HG02571 (cell line): Measurements from ENCODE around the gene TMEM213.

Experiments
- ATAC-seq: cut with Tn5 transposase; IDR thresholded peaks from one replicate; pipeline ENCODE4 v1.9.1; 2021; ENCODE audit warnings: mild to moderate bottlenecking, moderate library complexity; ENCODE audit not compliant: unreplicated experiment

TMEM213 gene, protein sequence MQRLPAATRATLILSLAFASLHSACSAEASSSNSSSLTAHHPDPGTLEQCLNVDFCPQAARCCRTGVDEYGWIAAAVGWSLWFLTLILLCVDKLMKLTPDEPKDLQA

DNA sequence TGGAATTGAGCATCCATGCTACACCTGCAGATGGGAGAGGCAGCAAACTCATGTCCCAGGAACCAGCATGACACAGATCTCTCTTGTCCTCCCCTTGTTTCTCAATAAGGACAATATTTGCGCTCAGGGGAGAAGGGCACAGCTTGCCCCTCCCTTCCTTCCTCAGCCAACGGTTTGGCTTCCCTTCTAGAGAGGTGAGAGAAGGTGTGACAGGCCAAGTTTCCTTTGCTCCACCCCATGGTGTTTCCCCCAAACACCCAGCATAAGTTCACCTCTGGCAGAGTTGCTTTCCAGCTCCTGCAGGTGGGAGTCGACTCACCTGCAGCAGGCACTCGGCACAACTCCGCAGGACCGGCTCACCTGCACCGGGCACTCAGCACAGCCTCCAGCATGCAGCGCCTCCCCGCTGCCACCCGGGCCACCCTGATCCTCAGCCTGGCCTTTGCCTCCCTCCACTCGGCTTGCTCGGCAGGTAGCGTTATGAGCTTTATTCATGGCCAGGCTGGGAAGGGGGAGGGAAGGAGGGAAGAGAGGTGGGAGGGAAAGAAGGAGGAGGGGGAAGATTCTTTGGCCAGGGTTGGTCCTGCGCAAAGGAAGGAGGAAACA lies at the start of gene TMEM213, which contains the start of gene ATP6V0A4:
Gene TMEM213, plus strand, starts transcription at position 280 of the 606 bp plus-strand sequence. Its CDS starts 111 bp downstream, at position 391.
Gene ATP6V0A4, minus strand, starts transcription at position 482 of the 606 bp plus-strand sequence. CDS start 26,949 bp downstream, outside the sequence.
- no peak for ATAC-seq

DNA sequence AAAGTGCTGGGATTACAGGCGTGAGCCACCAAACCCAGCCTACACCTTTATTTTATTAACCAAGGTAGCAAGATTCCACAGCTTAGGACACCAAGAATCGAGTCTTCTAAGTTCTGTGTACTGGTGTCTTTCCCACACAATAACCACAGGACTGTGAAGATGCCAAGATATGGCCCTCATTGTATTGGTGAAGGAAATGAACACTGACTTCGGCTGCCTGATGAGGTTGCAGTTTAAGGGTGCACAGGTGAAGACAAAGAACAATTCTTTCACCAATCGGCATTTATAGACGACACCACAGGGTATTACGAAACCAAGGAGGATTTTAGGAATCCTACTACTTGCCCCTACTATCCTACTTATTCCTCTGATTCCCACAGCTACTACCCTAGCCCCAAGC lies 49.1 kb upstream of the TMEM213 start:
- no peak for ATAC-seq

DNA sequence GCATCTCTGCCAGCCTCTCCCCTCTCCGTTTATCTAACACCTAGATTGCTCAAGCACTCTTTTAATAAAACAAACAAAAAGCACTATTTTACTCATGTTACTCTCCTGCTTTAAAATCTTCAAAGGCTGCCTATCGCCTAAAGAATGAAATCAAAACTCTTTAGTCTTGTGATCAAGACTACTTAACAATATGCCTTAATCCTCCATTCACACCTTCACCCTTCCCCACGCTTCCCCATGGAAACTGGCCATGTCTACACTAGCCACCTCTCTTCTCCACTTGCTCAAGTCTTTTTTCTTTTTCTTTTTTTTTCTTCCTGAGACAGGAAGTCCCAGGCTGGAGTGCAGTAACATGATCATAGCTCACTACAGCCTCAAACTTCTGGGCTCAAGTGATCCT lies 47.8 kb upstream of the TMEM213 start:
- ATAC-seq, result no peak

DNA sequence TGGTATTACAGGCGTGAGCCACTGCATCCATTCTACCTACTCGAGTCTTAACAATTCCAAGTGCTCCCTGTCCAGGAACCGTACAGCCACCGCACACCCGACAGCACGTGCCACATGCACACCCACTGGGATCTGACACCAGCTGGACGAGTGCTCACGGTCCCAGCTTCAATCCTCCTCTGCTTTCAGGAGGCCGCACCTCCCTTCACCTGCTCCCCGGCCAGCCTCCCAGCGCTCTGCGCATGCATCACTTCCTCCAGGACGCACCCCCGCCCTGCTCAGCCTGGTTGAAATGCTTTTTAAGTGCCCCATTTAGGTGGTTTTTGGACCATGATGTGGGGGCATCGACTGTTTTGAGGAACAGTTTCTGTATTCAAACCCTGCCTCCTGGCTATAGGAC lies 47.3 kb upstream of the TMEM213 start:
- no peak for ATAC-seq

DNA sequence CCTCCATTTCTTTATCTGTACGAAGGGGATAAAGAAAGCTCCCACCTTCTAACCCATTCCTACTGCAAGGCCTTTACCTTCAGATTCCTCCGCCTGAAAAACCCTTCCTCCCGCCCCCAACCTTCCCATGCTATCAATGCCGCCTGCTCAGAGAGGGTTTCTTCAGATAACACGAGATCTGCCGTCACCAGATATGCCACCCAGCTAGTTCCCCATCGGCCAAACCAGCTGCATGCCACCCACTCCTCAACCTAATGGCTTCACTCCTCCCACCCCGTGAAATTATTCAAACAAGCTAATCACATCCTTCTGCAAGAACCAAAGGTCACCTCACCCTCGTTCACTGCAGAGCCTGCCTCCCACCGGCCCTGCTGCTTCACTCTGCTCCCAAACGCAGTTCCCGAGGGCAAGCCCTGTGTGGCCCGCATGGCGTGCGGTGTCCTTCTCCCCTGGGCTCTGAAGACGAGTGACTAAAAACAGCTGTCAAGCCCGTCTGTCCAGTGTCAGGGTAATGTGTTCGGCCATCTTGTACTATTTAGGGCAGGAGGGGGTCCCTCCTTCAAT lies 46.8 kb upstream of the TMEM213 start:
- ATAC-seq, result no peak

DNA sequence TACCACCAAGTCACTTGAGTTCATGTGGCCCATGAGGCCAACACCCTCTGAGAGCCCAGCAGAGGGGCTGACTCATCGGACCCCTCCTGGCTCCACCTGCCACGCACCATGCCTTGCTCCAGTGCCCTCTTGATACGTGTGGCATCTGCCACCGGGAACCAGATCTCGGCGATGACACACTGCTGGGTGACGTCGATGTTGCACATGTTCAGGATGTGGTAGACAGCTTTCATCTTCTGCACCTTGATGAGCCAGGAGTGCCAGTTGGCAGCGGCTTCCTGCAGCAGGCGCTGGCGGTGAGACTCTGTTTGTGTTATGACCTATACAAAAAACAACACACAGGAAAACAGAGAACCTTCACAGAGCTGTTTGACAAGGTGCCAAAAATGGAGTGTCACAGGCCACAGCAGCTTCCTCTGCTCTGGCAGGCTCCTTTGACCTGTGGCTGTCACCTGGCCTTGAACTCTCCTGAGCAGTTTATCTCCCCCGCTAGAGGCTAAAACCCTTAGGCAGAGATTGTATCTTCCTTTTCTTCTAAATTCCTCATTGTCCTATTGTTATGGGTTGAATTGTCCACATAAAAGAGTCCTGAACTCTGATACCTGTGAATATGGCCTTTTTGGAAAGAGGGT lies 45.2 kb upstream of the TMEM213 start:
- no peak for ATAC-seq

DNA sequence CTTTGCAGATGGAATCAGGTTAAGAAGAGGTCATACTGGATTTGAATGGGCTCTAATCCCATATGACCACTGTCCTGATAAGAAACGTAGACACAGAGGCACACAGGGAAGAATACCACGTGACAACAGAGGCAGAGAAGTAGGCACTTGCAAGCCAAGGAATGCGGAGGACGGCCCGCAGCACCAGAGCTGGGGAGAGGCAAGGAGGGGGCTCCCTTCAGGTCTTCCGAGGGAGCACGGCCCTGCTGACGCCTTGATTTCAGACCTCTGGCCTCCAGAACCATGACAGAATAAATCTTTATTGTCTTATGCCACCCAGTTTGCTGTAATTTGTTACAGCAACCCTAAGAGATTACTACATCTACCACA lies 44.7 kb upstream of the TMEM213 start:
- no peak for ATAC-seq

DNA sequence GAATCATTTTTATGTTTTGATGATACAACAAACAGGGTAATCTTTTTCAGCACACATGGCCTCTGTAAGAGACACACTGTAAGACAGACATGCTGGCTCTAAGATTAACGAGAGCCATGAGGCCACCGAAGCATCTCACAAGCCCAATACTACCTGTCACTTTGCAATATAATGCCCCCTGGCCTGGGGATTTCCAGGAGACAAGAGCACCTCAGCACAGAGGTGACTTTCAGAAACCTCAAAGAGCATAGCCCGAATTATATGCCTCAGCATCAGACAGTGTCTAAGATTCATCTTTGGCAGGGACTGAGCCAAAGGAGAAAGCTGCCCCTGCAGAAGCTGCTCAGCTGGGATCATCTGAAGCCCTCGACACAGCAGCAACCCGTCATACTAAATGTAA lies 44.2 kb upstream of the TMEM213 start:
- no peak for ATAC-seq

DNA sequence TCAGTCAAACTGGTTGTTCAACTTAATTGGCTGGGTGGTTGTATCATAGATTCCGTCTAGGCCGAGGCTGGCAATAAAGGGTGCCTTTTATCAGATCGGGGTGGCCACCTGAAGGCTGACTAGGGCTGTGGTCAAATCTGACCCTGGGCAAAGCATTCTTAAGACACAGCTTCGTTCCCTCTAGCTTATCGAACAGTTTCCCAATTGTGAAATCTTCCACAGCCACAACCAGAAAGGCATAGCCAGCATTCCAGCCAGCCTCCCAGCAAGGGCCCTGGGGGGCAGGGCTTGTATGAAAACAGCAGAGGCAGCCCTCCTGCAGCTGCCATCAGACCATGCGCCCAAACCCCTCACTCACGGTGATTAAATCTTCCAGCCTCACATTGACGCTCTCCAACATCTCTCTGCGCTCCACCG lies 42.5 kb upstream of the TMEM213 start:
- ATAC-seq, result no peak

DNA sequence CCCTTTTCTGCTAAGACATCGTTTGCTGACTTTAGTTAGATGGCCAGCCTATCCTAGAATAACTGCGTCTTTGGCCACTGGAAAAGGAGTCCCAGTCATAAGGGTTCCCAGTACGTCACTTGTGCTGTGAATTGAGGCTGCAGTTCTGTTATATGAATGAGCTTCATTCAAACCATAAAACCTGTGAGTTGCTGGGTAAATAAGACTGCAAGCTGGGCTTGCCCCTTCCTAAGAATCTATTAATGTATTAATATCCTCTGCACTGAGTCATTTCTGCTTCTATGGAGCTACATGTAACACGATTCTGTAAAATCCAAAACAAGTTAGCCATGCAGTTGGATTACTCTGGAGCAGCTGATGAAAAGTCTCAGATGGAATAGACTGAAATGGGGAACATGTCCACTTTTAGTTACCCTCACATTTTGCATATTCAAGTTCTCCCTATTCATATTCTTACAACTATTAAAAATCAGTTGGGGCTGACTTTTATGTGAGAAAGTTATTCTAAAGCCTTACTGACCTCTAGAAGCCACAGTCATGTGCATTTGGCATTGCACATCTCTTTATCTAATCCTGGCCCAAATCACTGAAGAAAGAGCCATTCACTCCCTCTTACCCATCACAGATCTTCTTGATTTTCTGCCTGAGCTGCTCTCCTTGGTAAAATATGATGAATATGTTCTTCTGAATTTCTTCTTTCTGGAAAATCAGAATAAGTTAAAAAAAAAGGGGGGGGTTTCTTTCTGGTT lies 41.8 kb upstream of the TMEM213 start:
- ATAC-seq, result no peak

DNA sequence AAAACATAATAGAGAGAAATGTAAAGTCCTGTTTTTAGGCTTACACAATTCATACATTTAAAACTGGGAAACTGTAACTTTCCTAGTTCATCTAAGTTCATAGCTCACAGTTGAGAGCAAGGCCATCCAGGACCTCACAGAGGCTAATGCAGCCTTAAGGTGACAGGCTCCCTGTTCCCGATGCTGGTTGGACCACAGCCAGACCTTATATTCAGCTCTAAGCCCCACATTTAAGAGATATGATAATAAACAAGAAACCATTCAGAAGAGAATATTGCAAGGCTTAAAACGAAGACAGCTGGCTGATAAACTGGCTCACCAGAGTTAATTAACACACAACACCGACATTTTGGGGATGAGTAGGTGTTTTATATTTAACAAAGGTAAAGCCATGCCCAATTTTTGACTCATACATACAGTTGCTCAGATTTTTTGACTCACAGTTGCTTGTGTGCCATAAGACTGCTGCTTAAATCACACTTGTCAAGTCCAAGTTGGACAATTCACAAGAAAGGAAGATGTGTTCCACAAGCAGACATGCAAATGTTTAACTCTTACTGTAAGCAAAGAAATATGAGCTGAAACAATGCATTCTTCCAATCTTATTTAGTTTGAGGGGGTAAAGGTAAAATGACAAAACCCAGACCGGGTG lies 41.1 kb upstream of the TMEM213 start:
- no peak for ATAC-seq

DNA sequence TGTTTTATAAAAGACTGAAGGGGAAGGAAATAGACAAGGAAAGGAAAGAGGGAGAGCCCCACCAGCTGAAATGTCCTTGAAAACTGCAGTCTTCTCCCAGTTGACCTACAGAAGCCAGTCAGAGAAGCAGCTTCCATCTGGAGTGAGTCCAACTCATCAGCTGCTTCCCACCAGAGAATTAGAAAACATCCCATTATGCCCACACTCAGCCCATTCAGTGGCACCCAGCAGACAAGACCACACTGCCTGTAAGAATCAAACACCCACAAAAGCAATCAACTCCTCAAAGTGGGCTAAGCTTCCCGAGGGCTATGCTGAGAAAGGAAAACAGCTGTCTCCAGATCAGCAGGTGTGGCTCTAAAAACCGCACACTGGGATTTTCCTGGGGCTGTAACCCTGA lies 29.6 kb upstream of the TMEM213 start:
- ATAC-seq, result no peak

DNA sequence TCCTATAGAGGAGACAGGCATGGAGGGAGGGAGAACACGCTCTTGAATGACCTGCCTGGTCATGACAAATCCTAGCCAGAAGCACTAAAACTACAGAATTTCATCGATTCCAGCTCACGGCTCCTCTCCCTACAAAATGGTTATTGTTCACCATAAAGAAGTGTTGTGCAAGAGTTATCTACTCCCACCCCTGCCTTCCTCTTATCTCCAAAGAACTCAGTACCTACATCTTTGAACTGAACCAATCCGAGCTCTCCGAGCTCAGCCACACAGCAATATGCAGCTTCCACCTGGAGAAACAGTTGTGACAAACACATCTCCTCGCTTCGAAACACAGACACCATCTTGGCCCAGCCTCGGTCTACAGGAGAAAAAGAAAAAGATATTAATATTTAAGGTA lies 26.9 kb upstream of the TMEM213 start:
- ATAC-seq, result no peak

DNA sequence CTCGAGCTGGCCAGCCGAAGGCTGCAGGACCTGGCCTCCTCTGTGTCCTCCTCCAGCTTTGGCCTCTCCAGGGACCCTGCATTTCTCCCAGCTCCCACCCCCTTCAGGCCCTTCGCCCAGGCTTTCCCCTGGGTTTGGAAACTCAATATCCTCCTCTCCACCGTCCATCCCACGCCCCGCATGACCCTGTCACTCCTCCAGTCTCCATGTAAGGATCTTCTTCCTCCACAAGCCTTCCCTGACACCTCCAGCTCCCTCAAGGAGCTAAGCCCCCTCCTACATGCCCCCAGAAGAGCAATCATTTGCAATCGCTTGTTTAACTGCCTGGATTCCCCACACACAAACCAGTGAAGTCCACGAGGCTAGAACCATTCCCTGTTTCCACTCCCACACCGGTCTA lies 24.6 kb upstream of the TMEM213 start:
- no peak for ATAC-seq

DNA sequence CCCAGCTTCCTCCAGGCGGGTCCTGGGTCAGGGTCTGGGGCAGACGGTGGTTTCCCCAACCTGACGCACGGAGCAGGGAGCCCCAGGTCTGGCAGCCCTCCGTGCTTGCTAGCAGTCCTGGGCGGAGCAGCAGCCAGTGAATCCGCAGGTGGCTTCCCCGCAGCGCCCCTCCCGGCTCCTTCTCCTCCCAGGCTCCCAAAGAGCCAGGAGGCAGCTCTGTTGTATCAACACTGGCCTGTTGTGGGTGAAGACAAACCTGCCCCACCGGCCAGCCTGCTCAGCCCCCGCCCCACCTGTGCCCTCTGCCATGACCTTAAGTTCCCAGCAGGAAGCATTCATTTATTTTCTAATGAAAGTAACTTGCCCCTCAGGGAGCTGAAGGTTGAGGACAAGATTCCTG lies 24.0 kb upstream of the TMEM213 start:
- ATAC-seq, result no peak

DNA sequence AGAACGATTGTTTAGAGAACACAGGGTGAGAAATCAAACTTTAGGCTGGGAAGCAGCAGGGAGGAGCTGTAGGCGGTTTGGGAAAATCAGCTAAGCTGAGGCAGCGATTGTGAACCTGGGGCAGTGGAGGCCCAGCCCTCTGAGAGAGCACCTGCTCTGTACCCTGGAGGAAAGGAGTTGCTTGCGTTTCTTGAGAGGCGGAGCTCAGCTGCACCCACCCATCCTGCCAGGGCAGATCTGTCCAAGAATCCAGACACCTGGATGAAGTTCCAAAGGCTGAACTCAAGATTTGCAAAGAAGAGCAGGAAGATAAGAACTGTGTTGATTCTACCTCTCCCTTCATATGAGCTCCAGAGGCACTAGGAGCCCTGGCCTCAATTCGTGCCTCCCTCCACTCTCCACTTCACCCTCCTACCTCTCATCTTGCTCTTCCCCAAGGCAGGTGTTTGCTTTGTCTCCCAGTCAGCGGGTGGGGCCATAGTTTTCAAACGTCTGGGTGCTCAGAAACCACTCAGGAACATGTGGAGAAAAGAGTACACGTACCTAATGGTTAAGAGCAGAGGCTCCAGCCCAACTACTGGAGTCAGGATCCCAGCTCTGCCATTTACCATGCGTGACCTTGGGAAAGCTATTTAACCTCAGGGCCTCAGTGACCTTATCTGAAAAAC lies 21.5 kb upstream of the TMEM213 start:
- no peak for ATAC-seq

DNA sequence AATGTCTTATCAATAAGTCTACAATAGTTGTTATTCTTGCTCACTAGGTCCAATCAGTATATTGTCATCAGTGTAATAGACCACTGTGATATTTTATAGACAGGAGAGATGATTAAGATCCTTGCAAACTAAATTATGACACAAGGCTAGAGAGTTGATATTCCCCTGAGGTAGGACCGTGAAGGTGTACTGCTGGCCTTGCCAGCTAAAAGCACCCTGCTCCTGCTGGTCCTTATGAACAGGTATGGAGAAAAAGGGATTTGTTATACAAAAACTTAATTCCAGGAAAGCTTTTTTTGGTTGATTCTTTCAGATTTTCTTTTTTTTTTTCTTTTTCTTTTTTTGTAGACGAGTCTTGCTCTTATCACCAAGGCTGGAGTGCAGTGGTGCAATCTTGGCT lies 16.8 kb upstream of the TMEM213 start:
- no peak for ATAC-seq

DNA sequence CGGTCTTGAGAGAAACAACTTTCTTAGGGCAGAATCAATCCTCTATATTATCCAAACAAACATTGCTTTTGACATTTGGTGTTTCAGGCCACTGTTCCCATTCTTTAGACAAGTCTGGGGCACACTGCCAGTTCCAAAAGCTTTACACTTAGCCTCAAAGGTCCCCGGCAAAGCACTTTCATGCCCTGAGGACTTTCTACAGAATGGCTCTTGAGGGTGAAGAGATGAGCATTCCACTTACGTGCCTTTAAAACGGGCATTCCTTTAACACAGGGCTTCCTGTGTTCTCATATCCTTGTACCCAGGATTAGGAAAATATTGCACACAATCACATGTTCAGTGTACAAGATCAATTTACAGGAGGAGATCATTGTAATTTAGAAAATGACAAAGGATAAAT lies 13.1 kb upstream of the TMEM213 start:
- ATAC-seq, result no peak

DNA sequence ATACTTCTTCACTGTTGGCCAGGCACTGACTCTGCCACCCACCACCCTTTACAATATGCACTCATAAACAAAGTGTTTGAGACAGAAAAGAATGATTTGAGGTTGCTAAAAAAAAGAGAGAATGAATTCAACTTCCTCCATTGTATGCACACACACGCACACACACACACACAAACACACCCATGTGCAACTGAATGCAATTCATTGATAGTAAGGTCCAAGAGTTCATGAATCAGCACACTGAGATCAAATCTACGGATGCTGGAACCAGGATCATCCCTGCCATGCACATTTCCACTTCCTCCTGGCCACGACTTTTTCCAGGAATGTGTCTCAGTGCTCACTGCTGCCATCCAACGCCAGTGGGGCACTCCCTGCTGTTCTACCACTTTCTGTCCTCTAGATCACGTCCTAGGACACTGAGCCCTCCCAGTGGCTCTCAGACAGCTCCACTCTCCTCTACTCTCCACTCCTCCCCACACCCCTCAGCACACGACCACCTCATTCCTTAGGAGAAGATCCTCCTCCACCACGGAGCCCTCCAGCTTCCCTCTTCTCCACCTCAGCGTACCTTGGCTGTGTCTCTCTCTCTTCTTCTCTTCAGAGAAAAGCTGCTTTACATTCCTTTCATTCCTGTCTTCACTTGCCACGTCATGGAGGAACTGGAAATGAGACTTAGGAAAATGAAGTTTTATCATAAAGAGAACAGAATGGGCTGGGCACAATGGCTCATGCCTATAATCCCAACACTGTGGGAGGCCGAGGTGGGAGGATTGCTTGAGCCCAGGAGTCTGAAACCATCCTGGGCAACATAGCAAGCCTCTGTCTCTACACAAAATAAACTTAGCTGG lies 12.0 kb upstream of the TMEM213 start:
- ATAC-seq, result no peak
